AG04450 (cell line): Measurements from ENCODE around the gene PHC2. TPM values are rescaled to one million over a fixed set of nuclear protein-coding genes. Genes with fewer than 3 reads are reported as not detected.
"Not testable (repeated sequence)": the region's sequence is repeated elsewhere in the genome, so short reads cannot be mapped to it uniquely, and the experiment has no call there.

ENCODE experiments used
- CTCF ChIA-PET: fragments of 300-600, 350-600 bp; formaldehyde crosslinking; extraction: SDS; loops from one replicate; lab custom pipeline; 2022; ENCODE audit warnings: antibody characterized with exemption, inconsistent platforms; lab: Charles Lee
- POLR2A ChIA-PET: fragments of 350-600 bp; formaldehyde crosslinking; extraction: SDS; loops from one replicate; lab custom pipeline; 2021; ENCODE audit warnings: antibody characterized with exemption, inconsistent platforms; lab: Yijun Ruan, JAX
- DNase-seq: peaks from one replicate; pipeline ENCODE4 v3.0.0-alpha.2; 2011; ENCODE audit warnings: low read depth, low spot score
- H3K27ac ChIP-seq: one replicate; pipeline ENCODE4 v1.5.1; 2012; ENCODE audit warnings: low read depth, low read length, control low read depth
- H3K27me3 ChIP-seq: one replicate; pipeline ENCODE4 v1.6.0; 2012; ENCODE audit warnings: low read length; ENCODE audit not compliant: control insufficient read depth, insufficient read depth
- H3K4me3 ChIP-seq: 2 replicates; pipeline ENCODE4 v1.5.1; 2011; ENCODE audit warnings: mild to moderate bottlenecking, low read depth, low read length, control low read depth
- H3K9me3 ChIP-seq: 2 replicates; pipeline ENCODE4 v1.5.1; 2012; ENCODE audit warnings: low read length; ENCODE audit not compliant: control insufficient read depth, insufficient read depth
- CTCF ChIP-seq: IDR thresholded peaks from 2 replicates; pipeline ENCODE4 v1.5.1; 2011; ENCODE audit warnings: low read depth, low read length, control low read depth, inconsistent platforms
- polyA plus RNA-seq: library from polyadenylated mRNA; depleted of rRNA; stranded (reverse); fragments of >200 nt; gene quantifications from 2 replicates; pipeline ENCODE4 v1.2.3, GENCODE V29; 2011

PHC2 gene
- polyA plus RNA-seq, 1 experiment, result 47.1 TPM

GRCh38 chr1:33312413-33312749, 118.5 kb downstream of the PHC2 start:
- ChIA-PET POLR2A (no interaction called here), CTCF (interaction anchor here (0.6 to 1.8 kb wide), 3 partner anchors 14 to 109 kb away, joined by 4 to 8 read pairs (median 6); no protein-coding TSS in a partner anchor)
- peaks cover 3% of the 10 kb centered on the region for H3K27me3 ChIP-seq
- no peak overlapping the region for H3K4me3 ChIP-seq
- H3K9me3 ChIP-seq, result peaks cover 6% of the 10 kb centered on the region; the same call in 1 of the 2 replicates
- no peak for DNase-seq
- H3K27ac ChIP-seq, result no peak overlapping the region
- TF ChIP-seq CTCF, result no peak

DNA sequence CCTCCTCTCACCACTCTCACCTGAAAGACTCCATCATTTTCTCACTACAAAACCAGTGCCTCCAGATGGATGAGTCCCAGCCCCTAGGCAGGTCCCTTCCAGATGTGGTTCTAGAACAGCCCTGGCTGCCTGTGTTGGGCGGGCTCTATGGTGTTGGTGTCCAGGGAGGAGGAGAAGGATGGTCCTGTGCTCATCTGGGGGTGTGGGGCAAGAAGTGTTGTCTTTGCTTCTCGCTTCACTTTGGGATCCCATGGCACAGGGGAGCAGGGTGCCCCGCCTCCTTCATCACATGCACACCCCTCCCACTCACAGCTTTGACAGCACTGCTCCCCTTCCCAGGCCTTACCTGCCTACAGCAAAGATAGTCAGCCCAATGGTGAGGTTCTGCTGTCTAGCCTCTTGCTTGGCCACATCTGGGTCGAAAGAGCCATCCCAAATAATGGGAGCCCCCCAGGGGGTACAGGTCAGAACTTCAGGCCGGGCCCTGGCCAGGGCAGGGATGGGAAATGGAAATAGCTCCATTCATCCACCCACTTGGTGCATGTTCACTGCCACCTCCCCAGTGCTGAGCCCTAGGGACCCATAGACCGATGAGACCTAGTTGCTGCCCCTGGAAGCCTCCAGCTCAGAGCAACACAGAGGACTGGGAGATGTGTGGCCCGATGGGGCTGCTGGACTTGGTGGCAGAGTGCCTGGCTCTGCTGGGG, 119.0 kb downstream of the PHC2 start:
- Histone ChIP-seq H3K27ac (no peak overlapping the region), H3K9me3 (peaks cover 8% of the 10 kb centered on the region; the same call in 1 of the 2 replicates), H3K27me3 (peaks cover 3% of the 10 kb centered on the region), H3K4me3 (no peak overlapping the region)
- TF ChIP-seq CTCF, result no peak
- CTCF ChIA-PET, result interaction anchor here (0.6 to 1.8 kb wide), 2 partner anchors 17 to 110 kb away, joined by 4 to 8 read pairs; no protein-coding TSS in a partner anchor
- DNase-seq, result no peak
- POLR2A ChIA-PET, result no interaction called here

- no peak for TF ChIP-seq CTCF
- H3K9me3 ChIP-seq, result peaks cover 8% of the 10 kb centered on the region; the same call in 1 of the 2 replicates
- ChIA-PET CTCF (interaction anchor here (1.8 kb wide), 1 partner anchor 15 kb away, joined by 8 read pairs; no protein-coding TSS in a partner anchor), POLR2A (no interaction called here)
- peaks cover 3% of the 10 kb centered on the region for H3K27me3 ChIP-seq
- H3K27ac ChIP-seq, result no peak overlapping the region
- no peak overlapping the region for H3K4me3 ChIP-seq
- no peak for DNase-seq
Measured at GRCh38 chr1:33310702-33311101, 120.2 kb downstream of the PHC2 start.

DNA sequence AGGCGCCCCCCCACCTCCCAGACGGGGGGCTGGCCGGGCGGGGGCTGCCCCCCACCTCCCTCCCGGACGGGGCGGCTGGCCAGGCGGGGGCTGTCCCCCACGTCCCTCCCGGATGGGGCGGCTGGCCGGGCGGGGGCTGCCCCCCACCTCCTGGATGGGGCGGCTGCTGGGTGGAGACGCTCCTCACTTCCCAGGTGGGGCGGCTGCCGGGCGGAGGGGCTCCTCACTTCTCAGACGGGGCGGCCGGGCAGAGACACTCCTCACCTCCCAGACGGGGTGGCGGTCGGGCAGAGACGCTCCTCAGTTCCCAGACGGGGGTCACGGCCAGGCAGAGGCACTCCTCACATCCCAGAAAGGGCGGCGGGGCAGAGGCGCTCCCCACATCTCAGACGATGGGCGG, 121.5 kb downstream of the PHC2 start:
- POLR2A ChIA-PET, CTCF ChIA-PET, H3K27ac ChIP-seq, H3K27me3 ChIP-seq, DNase-seq, H3K9me3 ChIP-seq, H3K4me3 ChIP-seq: not testable (repeated sequence)

- H3K27me3 ChIP-seq, result peaks cover 3% of the 10 kb centered on the region
- peaks cover 8% of the 10 kb centered on the region; the same call in 1 of the 2 replicates for H3K9me3 ChIP-seq
- TF ChIP-seq CTCF, result no peak
- CTCF ChIA-PET, result interaction anchor here (3.4 kb wide), 1 partner anchor 12 kb away, joined by 27 read pairs; no protein-coding TSS in a partner anchor
- no peak overlapping the region for H3K4me3 ChIP-seq
- POLR2A ChIA-PET, result no interaction called here
- no peak for DNase-seq
- H3K27ac ChIP-seq, result no peak overlapping the region
Measured at GRCh38 chr1:33307494-33307864, 123.4 kb downstream of the PHC2 start.
